ENCODE data around the gene KLHL29.

The KLHL29 gene

GRCh38 chr2:23464905-23465537 is 80.0 kb downstream of the KLHL29 start:
- no peaks in the 10 kb centered on the region for H3K27me3 ChIP-seq (ENCODE audit: control insufficient read depth, insufficient read depth, low read length)
- peaks cover 9% of the 10 kb centered on the region for H3K4me1 ChIP-seq (ENCODE audit: control insufficient read depth, insufficient read depth, low read length)
- no peak overlapping the region for H3K4me3 ChIP-seq (ENCODE audit: low read length)
- no peak overlapping the region for H3K9ac ChIP-seq (ENCODE audit: low read length)
- no peaks in the 10 kb centered on the region for H3K36me3 ChIP-seq (ENCODE audit: control insufficient read depth, insufficient read depth, low read length)
- no peak overlapping the region for H3K27ac ChIP-seq (ENCODE audit: low read depth, low read length)

- H3K9ac ChIP-seq (ENCODE audit: low read length) = no peak overlapping the region
- peaks cover 18% of the 10 kb centered on the region for H3K4me1 ChIP-seq (ENCODE audit: control insufficient read depth, insufficient read depth, low read length)
- H3K27ac ChIP-seq (ENCODE audit: low read depth, low read length) = no peak overlapping the region
- H3K27me3 ChIP-seq (ENCODE audit: control insufficient read depth, insufficient read depth, low read length) = no peaks in the 10 kb centered on the region
- no peak overlapping the region for H3K4me3 ChIP-seq (ENCODE audit: low read length)
- H3K36me3 ChIP-seq (ENCODE audit: control insufficient read depth, insufficient read depth, low read length) = no peaks in the 10 kb centered on the region
These were observed 81.0 kb downstream of the KLHL29 start for GRCh38 chr2:23465936-23466335.

GRCh38 chr2:23467618-23468017 is 82.6 kb downstream of the KLHL29 start:
- Histone ChIP-seq H3K36me3 (ENCODE audit: control insufficient read depth, insufficient read depth, low read length) (no peaks in the 10 kb centered on the region), H3K4me1 (ENCODE audit: control insufficient read depth, insufficient read depth, low read length) (peaks cover 20% of the 10 kb centered on the region), H3K27ac (ENCODE audit: low read depth, low read length) (no peak overlapping the region), H3K4me3 (ENCODE audit: low read length) (no peak overlapping the region), H3K27me3 (ENCODE audit: control insufficient read depth, insufficient read depth, low read length) (no peaks in the 10 kb centered on the region), H3K9ac (ENCODE audit: low read length) (no peak overlapping the region)

GRCh38 chr2:23468474-23469141 is 83.6 kb downstream of the KLHL29 start:
- Histone ChIP-seq H3K4me3 (ENCODE audit: low read length) (no peak overlapping the region), H3K36me3 (ENCODE audit: control insufficient read depth, insufficient read depth, low read length) (no peaks in the 10 kb centered on the region), H3K9ac (ENCODE audit: low read length) (peak overlapping the region; percentile 32), H3K27ac (ENCODE audit: low read depth, low read length) (peak overlapping the region; percentile 52), H3K4me1 (ENCODE audit: control insufficient read depth, insufficient read depth, low read length) (peaks cover 20% of the 10 kb centered on the region), H3K27me3 (ENCODE audit: control insufficient read depth, insufficient read depth, low read length) (no peaks in the 10 kb centered on the region)

- Histone ChIP-seq H3K27me3 (ENCODE audit: control insufficient read depth, insufficient read depth, low read length) (no peaks in the 10 kb centered on the region), H3K27ac (ENCODE audit: low read depth, low read length) (peak overlapping the region; percentile 52), H3K36me3 (ENCODE audit: control insufficient read depth, insufficient read depth, low read length) (no peaks in the 10 kb centered on the region), H3K4me1 (ENCODE audit: control insufficient read depth, insufficient read depth, low read length) (peaks cover 20% of the 10 kb centered on the region), H3K9ac (ENCODE audit: low read length) (no peak overlapping the region), H3K4me3 (ENCODE audit: low read length) (no peak overlapping the region)
These were observed 84.2 kb downstream of the KLHL29 start for GRCh38 chr2:23469142-23469540.

GRCh38 chr2:23475036-23475435 is 90.1 kb downstream of the KLHL29 start:
- Histone ChIP-seq H3K4me3 (ENCODE audit: low read length) (no peak overlapping the region), H3K27ac (ENCODE audit: low read depth, low read length) (no peak overlapping the region), H3K27me3 (ENCODE audit: control insufficient read depth, insufficient read depth, low read length) (no peaks in the 10 kb centered on the region), H3K9ac (ENCODE audit: low read length) (no peak overlapping the region), H3K4me1 (ENCODE audit: control insufficient read depth, insufficient read depth, low read length) (peaks cover 11% of the 10 kb centered on the region), H3K36me3 (ENCODE audit: control insufficient read depth, insufficient read depth, low read length) (no peaks in the 10 kb centered on the region)

GRCh38 chr2:23475473-23475872 is 90.5 kb downstream of the KLHL29 start:
- H3K4me1 ChIP-seq (ENCODE audit: control insufficient read depth, insufficient read depth, low read length) = peaks cover 7% of the 10 kb centered on the region
- no peak overlapping the region for H3K27ac ChIP-seq (ENCODE audit: low read depth, low read length)
- H3K4me3 ChIP-seq (ENCODE audit: low read length) = no peak overlapping the region
- no peaks in the 10 kb centered on the region for H3K27me3 ChIP-seq (ENCODE audit: control insufficient read depth, insufficient read depth, low read length)
- no peak overlapping the region for H3K9ac ChIP-seq (ENCODE audit: low read length)
- no peaks in the 10 kb centered on the region for H3K36me3 ChIP-seq (ENCODE audit: control insufficient read depth, insufficient read depth, low read length)

GRCh38 chr2:23476786-23477185 is 91.8 kb downstream of the KLHL29 start:
- Histone ChIP-seq H3K27me3 (ENCODE audit: control insufficient read depth, insufficient read depth, low read length) (no peaks in the 10 kb centered on the region), H3K9ac (ENCODE audit: low read length) (no peak overlapping the region), H3K27ac (ENCODE audit: low read depth, low read length) (no peak overlapping the region), H3K4me1 (ENCODE audit: control insufficient read depth, insufficient read depth, low read length) (peaks cover 10% of the 10 kb centered on the region), H3K4me3 (ENCODE audit: low read length) (no peak overlapping the region), H3K36me3 (ENCODE audit: control insufficient read depth, insufficient read depth, low read length) (no peaks in the 10 kb centered on the region)

- Histone ChIP-seq H3K27me3 (ENCODE audit: control insufficient read depth, insufficient read depth, low read length) (no peaks in the 10 kb centered on the region), H3K9ac (ENCODE audit: low read length) (no peak overlapping the region), H3K4me3 (ENCODE audit: low read length) (no peak overlapping the region), H3K4me1 (ENCODE audit: control insufficient read depth, insufficient read depth, low read length) (peaks cover 10% of the 10 kb centered on the region), H3K27ac (ENCODE audit: low read depth, low read length) (no peak overlapping the region), H3K36me3 (ENCODE audit: control insufficient read depth, insufficient read depth, low read length) (no peaks in the 10 kb centered on the region)
These were observed 92.4 kb downstream of the KLHL29 start for GRCh38 chr2:23477392-23477791.

GRCh38 chr2:23478087-23478932 is 93.3 kb downstream of the KLHL29 start:
- Histone ChIP-seq H3K9ac (ENCODE audit: low read length) (no peak overlapping the region), H3K27ac (ENCODE audit: low read depth, low read length) (no peak overlapping the region), H3K36me3 (ENCODE audit: control insufficient read depth, insufficient read depth, low read length) (no peaks in the 10 kb centered on the region), H3K27me3 (ENCODE audit: control insufficient read depth, insufficient read depth, low read length) (no peaks in the 10 kb centered on the region), H3K4me1 (ENCODE audit: control insufficient read depth, insufficient read depth, low read length) (peaks cover 10% of the 10 kb centered on the region), H3K4me3 (ENCODE audit: low read length) (no peak overlapping the region)

- Histone ChIP-seq H3K9ac (ENCODE audit: low read length) (no peak overlapping the region), H3K27ac (ENCODE audit: low read depth, low read length) (no peak overlapping the region), H3K4me1 (ENCODE audit: control insufficient read depth, insufficient read depth, low read length) (peaks cover 10% of the 10 kb centered on the region), H3K27me3 (ENCODE audit: control insufficient read depth, insufficient read depth, low read length) (no peaks in the 10 kb centered on the region), H3K4me3 (ENCODE audit: low read length) (no peak overlapping the region), H3K36me3 (ENCODE audit: control insufficient read depth, insufficient read depth, low read length) (no peaks in the 10 kb centered on the region)
These were observed 94.1 kb downstream of the KLHL29 start for GRCh38 chr2:23478933-23479683.
